IPS-18c (cell line): ENCODE data around the gene ZNF324.
A peak's percentile ranks its signal among the peaks of the same experiment; 100 is the strongest.
"Not testable (repeated sequence)": the region's sequence is repeated elsewhere in the genome, so short reads cannot be mapped to it uniquely, and the experiment has no call there.

Experiments used
- H3K4me3 ChIP-seq: 2 replicates; pipeline ENCODE4 v1.7.0; 2013; ENCODE audit warnings: low read depth, mild to moderate bottlenecking, low read length, moderate library complexity; ENCODE audit not compliant: insufficient read depth
- H3K9me3 ChIP-seq: one replicate; pipeline ENCODE4 v1.6.1; 2013; ENCODE audit warnings: mild to moderate bottlenecking, low read length, moderate library complexity; ENCODE audit not compliant: control insufficient read depth, insufficient read depth

ZNF324 gene

GRCh38 chr19:58468216-58468839, 1.4 kb downstream of the ZNF324 start:
- peaks cover 2% of the 10 kb centered on the region for H3K9me3 ChIP-seq
- H3K4me3 ChIP-seq = no peak overlapping the region

- H3K4me3 ChIP-seq = no peak overlapping the region
- no peaks in the 10 kb centered on the region for H3K9me3 ChIP-seq
These were observed 2.5 kb downstream of the ZNF324 start for GRCh38 chr19:58469241-58470013.

- not testable (repeated sequence) for H3K9me3 ChIP-seq, H3K4me3 ChIP-seq
These were observed 4.1 kb downstream of the ZNF324 start for GRCh38 chr19:58470837-58471543.

GRCh38 chr19:58471736-58472135, 4.9 kb downstream of the ZNF324 start:
- Histone ChIP-seq H3K9me3 (no peaks in the 10 kb centered on the region), H3K4me3 (no peak overlapping the region)

GRCh38 chr19:58473775-58474174, 6.9 kb downstream of the ZNF324 start:
- no peaks in the 10 kb centered on the region for H3K9me3 ChIP-seq
- no peak overlapping the region for H3K4me3 ChIP-seq

GRCh38 chr19:58474291-58474996, 7.6 kb downstream of the ZNF324 start:
- Histone ChIP-seq H3K4me3 (no peak overlapping the region), H3K9me3 (no peaks in the 10 kb centered on the region)

- Histone ChIP-seq H3K9me3 (no peaks in the 10 kb centered on the region), H3K4me3 (peak overlapping the region; percentile 64)
These were observed 8.3 kb downstream of the ZNF324 start for GRCh38 chr19:58474997-58475713.

GRCh38 chr19:58475714-58476497, 9.0 kb downstream of the ZNF324 start, which contains the start of gene ZNF446:
Gene ZNF446, plus strand, starts transcription at chr19:58476352. Its CDS starts 867 bp downstream, at chr19:58477219.
- H3K4me3 ChIP-seq = peak within 1 kb of the TSS; percentile 64

GRCh38 chr19:58476498-58477015, 9.7 kb downstream of the ZNF324 start:
- H3K9me3 ChIP-seq = no peaks in the 10 kb centered on the region

More at GRCh38 chr19:58475714-58476497, 9.0 kb downstream of the ZNF324 start, which contains the start of gene ZNF446:
- H3K9me3 ChIP-seq = no peaks in the 10 kb centered on the region

GRCh38 chr19:58477130-58477529, 10.2 kb downstream of the ZNF324 start:
- Histone ChIP-seq H3K4me3 (peak overlapping the region; percentile 64; the same call in 1 of the 2 replicates), H3K9me3 (no peaks in the 10 kb centered on the region)

More at GRCh38 chr19:58476498-58477015, 9.7 kb downstream of the ZNF324 start:
- H3K4me3 ChIP-seq = peak overlapping the region; percentile 64

- no peak overlapping the region for H3K4me3 ChIP-seq
- H3K9me3 ChIP-seq = no peaks in the 10 kb centered on the region
These were observed 11.0 kb downstream of the ZNF324 start for GRCh38 chr19:58477871-58478270.

- no peak overlapping the region for H3K4me3 ChIP-seq
These were observed 12.4 kb downstream of the ZNF324 start for GRCh38 chr19:58479303-58479702.

GRCh38 chr19:58479736-58480480, 13.0 kb downstream of the ZNF324 start:
- H3K9me3 ChIP-seq = no peaks in the 10 kb centered on the region
- no peak overlapping the region for H3K4me3 ChIP-seq

More at GRCh38 chr19:58479303-58479702, 12.4 kb downstream of the ZNF324 start:
- no peaks in the 10 kb centered on the region for H3K9me3 ChIP-seq

GRCh38 chr19:58480481-58480830, 13.6 kb downstream of the ZNF324 start:
- Histone ChIP-seq H3K9me3 (no peaks in the 10 kb centered on the region), H3K4me3 (no peak overlapping the region)

GRCh38 chr19:58480831-58481230, 14.0 kb downstream of the ZNF324 start:
- no peaks in the 10 kb centered on the region for H3K9me3 ChIP-seq
- H3K4me3 ChIP-seq = no peak overlapping the region
